GM19025 (cell line): ENCODE data around the gene CD47.

Experiments
- ATAC-seq: cut with Tn5 transposase; IDR thresholded peaks from one replicate; pipeline ENCODE4 v1.9.1; 2021; ENCODE audit warnings: mild to moderate bottlenecking, low read depth, moderate library complexity; ENCODE audit not compliant: unreplicated experiment

CD47 gene

DNA sequence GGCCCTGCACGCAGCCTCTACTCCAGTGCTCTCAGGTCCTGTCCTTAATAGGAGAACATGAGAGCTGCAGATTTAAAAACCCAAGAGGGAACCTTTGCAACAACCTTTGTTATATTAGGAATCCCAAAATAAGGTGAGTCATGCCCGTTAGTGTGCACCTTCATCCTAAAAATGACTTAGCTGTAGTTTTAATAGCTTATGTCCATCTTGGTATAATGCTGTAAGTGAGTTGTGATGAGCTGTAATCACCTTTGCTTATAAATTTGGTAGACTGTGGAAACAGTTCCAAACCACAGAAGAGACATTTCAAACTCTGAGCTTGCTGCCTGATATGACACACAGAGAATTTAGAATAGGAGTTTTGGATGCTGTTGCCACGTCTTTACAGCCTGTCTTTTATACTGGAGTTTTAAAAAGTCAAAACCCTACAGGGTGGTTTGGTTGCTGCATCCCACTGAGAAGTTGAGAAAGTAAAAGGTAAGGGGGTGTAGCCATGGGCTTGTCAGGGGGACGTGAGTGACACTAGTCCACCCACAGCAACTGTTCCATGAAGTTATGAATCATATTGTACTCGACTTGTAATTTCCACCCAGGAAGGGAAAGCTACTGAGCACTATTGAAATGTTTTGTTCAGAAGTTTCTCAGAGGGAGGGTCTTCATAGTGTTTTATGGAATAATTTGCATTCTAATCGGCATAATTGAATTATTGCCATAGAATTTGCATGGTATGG, 27.4 kb upstream of the CD47 start:
- no peak for ATAC-seq

DNA sequence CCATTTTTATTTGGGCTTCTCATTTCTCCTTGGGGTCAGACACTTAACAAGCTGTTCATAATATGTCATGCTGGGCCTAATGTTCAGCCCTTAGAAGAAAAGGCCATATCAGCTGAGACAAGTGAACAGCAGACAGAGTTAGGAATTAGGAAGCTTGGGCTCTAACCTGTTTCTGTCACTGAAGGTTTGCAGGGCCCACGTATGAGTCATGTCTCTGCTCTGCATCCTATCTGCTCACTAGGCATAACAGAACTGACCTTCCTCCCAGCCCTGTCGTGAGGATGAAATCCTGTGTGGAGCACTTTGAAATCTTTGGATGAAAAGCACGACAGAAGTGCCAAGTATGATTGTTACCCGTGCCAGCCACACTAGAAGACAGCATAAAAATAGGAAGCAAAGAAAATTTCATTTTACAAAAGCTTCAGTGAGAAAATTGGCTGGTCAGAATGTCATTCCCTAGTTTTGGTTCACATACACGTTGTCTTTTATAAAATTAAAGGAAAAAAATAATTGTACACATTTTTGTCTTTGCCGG, 26.5 kb upstream of the CD47 start:
- ATAC-seq: no peak

DNA sequence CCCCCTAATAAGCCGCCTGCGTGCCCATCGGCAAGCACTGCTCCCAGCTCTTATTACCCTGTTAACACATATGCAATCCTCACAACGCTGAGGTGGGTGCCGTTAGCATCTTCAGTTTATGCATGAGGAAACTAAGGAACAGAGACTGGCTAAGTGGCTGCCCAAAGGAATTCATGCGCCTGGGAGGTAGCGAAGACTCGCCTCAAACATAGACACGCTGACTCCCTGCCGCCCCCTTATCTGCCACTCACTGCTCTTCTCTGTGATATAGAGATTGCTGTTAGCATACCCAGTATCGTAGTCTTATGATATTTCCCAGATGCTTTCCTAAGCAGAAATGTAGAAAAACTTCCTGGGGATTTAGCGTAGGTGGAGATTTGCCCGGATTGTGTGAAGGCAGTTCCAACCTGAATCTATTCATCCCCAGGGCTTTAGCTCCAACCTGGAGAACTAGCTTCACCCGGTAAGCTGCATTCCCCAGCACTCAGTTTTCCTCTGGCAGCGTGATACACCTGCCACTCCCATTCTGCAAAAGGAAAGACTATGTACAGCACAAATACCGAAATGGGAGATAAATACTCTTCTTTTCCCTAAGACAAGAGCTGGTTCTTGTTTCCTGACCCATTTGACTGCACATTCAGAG, 23.7 kb upstream of the CD47 start:
- ATAC-seq: no peak

DNA sequence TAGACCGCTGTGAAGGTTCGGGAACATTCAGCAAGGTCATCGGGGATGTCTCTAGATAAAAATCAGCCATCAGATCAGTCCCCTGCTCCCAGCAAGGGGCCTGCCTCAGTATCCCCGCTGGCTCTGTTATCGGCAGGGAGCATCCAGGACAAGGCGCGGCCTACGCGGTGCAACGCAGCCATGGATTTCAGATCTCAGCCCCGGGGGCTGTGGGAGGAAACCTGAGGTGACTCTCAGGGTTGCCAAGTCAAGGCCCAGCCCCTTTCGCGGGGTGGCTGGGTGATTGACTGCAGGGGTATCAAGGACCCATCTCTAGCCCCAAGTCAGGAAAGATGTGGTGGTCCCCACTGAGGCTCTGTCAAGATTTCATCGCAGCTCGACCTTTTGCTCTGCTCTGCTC, 23.1 kb upstream of the CD47 start:
- no peak for ATAC-seq

DNA sequence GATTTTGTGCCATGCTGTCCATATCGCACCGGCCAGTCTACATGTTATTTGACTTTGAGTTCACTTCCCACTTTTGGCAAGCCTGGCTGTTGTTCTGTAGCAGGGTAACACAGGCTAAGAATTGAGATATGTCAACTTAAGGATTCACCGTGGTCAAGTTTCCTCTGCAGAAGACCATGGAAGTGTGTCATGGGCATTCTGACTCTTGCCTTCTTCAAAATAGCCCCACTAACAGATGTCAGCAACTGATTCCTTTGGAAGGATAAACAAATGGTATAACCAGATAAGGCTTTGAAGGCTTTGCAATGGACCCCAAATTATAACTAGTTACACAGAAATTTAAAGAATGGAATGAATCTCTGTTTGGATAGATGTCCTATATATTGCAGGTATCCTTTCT, 20.1 kb upstream of the CD47 start:
- ATAC-seq: no peak

DNA sequence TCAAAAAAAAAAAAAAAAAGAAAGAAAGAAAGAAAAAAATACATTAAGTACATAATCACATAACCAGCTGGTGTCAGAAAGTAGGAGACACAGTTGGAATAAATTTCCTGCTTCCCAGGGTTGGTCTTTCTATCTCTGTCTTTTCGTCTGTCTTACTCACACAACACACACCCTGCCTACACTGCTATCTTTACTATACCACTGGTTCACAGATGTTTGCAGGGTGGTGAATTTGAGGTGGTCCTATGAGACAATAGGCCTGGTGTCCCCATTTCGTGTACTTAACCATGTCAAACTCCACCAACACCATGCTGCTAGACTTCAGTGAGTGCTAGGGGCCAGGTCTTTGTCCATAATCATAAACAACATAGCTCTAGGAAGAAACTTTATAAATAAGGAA, 17.6 kb upstream of the CD47 start:
- no peak for ATAC-seq

DNA sequence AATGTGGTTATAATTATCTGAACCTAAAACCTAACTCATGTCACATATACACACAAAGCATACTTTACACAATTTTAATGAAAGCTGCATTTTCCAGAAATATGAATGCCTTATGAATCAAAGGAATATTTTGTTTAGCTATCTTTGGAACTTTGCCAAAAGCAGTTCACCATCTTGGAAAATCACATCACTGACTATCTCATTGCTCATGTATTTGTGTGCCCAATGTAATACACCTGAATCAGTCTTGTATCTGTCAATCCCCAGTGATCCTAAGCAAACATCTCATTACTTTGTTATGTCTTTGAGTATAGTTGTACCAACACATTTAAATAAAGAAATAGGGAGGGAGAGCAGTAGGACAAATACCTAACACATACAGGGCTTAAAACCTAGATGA, 15.6 kb upstream of the CD47 start:
- no peak for ATAC-seq

DNA sequence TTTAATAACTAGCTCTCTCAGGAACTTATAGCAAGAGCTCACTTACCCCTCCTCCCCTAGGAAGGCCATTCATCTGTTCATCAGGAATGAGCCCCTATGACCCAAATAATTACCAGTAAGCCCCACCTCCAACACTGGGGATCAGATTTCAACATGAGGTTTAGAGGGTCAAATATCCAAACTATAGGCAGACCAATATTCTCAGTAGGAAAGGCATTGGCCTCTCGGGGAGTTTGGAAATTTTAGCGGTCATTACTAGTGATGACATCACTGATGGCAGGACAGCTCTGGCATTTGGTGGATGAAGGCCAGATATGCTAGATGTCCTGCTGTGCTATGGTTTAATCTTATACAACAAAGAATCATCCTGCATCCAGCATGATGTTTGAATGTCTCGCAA, 15.2 kb upstream of the CD47 start:
- ATAC-seq: no peak

DNA sequence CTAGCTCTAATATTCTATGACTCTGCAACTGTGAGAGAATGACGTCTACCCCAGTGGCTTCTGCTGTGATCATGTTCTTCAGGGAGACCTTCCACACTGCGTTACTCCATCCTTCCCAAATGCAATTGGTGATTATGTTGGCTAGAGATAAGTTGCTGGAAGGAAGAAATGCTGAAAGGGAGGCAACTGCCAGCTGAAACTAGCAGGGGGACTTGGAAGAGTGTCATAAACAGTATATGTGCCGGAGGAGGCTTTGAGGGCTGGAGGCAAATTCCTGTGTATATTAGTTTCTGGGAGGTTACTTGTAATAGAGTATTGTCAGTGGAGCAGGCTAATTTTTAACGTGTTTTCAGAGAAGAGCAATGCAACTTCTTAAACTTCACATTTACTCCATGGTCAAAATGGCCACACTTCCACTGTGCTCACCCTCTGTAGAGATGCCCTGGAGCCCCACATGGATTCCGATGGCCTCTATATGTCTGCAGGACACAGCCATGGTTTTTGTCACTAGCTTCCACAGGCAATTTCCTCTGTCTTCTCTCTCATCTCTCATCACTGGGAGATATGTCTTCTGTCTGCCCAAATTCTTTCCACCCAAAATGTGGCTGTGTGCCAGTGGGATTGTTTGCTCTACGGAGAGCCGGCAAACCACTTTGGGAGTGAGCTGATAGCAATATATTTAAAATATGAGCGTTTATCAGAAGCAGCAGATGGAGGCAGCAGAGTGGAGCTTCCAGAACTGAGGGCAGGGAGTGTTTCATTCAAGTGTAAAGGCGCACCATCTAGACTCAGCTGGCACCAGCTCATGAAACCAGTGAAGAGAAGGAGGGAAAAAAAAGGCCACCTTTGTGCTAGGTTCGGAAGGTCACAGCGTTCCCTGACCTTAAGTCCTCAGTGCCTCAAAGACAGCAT, 13.3 kb upstream of the CD47 start:
- no peak for ATAC-seq

DNA sequence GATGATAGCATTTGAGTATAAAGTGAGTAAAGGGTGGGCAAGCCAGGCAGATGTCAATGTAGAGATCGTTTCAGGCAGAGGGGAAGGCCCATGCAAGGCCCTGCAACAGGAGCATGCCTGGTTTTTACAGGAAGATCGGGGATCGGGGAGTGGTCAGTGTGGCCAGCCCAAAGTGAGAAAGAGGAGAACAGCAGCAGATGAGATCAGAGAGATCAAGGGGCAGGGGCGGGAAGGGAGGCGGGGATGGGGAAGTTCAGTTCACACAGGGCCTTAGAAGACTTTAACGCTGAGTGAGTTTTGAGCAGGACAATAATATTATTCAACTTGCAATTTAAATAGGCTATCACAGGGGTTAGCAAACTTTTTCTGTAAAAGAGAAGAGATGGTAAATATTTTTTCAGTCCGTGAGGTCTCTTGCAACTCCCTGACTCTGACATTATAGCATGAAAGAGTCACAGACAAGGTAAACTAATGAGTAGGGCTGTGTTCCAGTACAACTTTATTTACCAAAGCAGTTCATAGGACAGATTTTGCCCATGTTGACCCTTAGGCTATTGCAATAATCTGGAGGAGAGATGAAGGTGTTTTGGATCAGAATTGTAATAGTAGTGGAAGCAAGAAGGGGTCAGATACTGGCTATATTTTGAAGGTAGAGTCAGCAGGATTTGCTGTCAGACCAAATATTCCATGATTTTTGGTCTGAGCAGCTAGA, 12.4 kb upstream of the CD47 start:
- no peak for ATAC-seq

DNA sequence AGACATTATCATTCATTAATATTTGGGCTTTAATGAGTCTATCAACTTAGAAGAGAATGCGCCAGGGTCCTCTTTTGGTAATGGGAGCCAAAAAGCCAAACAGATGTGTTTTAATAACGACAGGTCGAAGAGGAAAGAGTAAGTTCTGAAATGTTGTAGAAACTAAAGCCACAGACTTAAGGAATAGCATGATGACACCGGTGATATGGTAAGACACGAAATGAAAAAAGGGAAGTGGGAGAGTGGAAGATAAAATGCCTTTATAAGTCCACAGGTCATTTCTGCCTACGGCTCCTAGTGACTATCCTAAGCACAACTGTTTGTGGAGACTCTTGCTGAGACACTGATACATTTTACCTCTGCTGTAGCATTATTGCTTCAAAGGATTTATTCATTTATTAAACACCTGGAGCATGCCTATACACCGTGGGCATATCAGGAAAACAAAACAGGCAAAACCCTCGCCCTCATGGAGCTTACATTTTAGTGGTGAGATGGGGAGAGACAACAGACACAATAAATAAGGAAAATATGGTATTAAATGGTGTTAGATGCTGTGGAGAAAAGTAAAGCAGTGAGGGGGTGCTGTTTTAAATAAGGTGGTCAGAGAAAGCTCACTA, 11.7 kb upstream of the CD47 start:
- ATAC-seq: no peak

DNA sequence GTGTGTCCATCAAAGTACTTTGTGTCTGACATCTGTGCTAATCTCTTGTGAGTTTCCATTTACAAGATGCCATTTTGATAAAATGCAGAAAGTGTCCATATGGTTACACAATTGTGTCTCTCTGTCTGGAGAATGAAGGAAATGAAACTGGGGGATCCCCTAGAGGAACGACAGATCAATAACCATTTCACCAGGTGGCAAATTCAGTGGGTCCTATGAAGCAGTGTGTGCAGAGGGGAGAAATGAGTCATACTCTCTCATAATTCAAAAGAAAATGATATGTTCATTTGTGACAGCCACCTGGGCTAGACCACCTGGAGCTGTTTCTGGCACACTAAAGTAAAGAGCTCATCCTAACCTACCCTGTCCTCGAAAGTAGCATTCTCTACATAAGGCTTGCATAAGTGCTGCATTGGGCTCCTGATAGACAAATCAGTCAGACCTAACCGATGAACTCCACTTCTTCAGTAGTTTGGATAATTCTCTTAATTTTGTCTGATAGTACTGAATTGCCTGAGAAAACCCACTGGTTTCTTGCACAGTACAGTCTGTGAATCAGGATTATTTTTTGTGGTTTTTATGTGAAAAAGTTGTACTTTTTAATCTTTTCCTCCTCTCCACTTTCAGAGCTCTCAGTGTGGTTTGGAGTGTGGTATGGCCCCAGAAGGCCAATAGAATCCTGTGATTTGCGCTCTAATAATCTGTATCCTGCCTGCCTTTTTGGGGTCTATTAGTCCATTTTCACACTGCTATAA, 10.3 kb upstream of the CD47 start:
- peak; percentile 93 for ATAC-seq

DNA sequence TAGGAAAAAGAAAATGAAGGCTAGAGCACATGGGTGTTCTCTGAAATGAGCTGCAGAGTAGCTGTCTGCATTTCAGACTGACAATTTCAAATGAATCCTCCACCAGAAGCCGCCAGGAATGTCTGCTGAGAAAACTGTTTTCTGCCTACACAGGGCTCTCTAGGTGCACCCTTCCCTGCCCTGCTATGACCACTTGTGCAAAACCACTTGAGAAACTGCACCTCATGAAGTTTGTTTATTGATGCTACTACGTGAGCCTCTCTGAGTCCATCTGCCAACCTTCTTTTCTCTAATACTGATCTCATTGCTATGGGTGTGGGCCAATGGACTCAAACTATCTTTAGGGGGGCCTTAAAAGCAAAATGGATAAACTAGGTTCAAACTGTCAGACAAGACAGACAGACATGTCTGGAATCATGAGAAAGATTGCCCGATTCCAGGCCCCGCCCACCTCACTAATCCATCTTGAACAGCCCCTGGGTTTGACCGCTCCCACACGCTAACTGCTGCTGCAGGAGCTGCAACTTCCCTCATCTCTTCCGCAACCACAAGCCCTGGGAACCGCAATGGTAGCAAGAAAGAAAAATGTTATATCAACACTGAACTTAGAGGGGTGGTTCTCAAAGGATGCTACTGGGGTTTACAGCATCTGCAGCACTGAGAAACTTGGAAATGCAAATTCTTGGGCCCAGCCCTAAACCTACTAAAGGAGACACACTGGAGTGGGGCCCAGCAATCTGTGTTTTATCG, 9.0 kb upstream of the CD47 start:
- no peak for ATAC-seq

DNA sequence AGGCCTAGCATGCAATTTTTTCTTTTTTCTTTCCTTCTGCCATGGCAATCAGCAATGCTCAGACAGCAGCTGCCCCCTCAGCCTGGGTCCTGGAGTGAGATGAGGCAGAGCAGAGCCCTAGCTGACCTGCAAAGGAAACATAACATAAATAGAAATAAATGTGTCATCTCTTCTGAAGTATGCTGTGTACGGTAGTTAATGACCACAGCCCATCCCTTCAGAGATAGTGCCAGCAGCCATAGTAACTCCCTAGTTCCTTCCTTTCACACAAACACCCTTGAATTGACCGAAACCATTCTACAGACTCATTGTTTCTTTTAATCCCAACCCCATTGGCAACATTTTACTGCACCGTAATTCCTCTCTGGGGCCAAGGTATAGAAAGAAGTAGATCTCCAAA, 8.4 kb upstream of the CD47 start:
- ATAC-seq: no peak

DNA sequence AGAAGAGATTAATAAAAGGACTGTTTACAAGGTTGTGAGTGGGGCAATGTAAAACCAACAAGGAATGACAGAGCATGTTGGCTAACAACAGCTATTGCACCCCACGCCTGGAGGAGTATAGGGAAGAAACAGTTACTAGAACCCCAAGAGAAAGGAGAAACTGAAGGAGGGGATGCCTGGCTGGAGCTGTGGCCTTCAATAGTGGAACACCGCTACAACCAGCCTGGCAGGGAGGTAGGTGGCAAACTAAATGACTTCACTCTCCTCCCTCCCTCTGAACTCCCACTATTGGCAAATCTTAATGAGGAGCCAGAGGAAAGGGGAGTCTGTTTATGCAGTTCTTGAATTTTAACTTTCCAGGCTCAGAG, 7.2 kb upstream of the CD47 start:
- no peak for ATAC-seq

DNA sequence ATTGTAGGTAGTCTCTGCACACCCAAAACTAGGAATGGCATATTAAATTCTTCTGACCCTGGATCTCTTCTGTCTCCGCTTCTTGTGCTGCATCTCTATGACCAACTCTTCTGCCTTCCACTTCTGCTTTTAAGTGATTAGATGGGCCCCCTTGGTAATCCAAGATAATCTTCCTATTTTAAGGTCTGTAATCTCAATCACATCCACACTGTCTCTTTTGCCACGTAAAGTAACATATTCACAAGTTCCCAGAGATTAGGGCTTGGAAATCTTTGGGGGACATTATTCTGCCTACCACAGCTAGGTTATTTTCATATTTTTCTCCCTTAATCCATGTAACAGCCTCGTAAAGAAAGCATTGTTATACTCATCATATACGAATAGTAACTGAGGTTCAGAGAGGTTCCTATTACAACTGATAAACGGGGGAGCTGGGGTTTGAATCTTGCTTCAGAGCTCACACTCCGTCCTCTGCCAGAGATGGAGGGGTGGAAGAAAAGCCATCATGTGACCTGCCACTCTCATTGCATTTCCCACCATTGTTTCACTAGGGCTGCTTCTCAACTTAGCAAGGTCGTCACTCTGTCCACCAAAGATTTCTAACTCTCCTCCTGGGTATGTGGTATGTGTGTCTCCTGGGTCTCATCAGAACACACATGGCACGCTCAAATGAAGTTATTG, 6.6 kb upstream of the CD47 start:
- no peak for ATAC-seq

DNA sequence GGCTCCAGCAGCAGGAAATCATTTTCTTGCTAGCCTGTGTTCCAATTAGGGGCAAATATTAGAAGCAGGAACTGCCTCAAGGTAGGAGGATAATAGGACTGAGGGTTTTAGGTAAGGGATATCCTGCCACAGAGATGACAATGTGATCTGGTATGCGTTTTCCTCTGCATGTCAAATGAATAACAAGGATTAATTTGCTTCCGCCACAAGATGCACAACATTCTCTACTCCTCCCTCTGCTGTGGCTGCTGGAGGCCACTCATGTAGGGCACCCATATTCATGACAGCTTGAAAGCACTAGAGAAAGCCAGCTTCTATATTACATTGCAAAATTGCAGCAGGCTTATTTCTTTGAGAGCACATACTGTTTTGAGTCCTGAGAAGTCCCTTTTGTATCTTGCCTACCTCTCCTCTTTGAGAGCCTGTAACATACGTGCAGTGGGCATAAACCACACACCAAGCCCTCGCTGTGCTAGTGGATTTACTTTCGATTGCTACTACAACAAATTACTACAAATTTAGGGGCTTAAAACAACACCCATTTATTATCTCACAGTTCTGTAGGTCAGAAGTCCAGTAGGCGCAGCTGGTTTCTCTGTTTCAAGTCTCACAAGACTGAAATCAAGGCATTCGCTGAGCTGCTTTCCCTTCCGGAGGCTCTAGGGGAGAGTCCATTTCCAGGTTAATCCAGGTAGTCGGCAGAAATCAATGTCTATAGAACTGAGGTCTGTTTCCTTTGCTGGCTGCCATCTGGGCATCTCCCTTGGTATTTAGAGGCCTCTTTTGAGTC, 5.9 kb upstream of the CD47 start:
- no peak for ATAC-seq
